ENCODE results near the gene GFRA1.

GFRA1 gene

GRCh38 chr10:116164291-116164690, 108.7 kb downstream of the GFRA1 start:
- TF ChIP-seq CTCF (IDR thresholded peaks at IDR 0.05; ENCODE audit: borderline replicate concordance, insufficient read depth, low read depth, low read length): no peak

GRCh38 chr10:116163333-116164131, 109.5 kb downstream of the GFRA1 start:
- TF ChIP-seq CTCF (IDR thresholded peaks at IDR 0.05; ENCODE audit: borderline replicate concordance, insufficient read depth, low read depth, low read length): no peak

More at GRCh38 chr10:116164291-116164690, 108.7 kb downstream of the GFRA1 start:
- H3K4me3 ChIP-seq (ENCODE audit: low read depth, low read length): no peak overlapping the region

GRCh38 chr10:116162851-116163250, 110.2 kb downstream of the GFRA1 start:
- no peak overlapping the region for H3K4me3 ChIP-seq (ENCODE audit: low read depth, low read length)
- no peak for TF ChIP-seq CTCF (IDR thresholded peaks at IDR 0.05; ENCODE audit: borderline replicate concordance, insufficient read depth, low read depth, low read length)

More at GRCh38 chr10:116163333-116164131, 109.5 kb downstream of the GFRA1 start:
- H3K4me3 ChIP-seq (ENCODE audit: low read depth, low read length): no peak overlapping the region

- no peak for TF ChIP-seq CTCF (IDR thresholded peaks at IDR 0.05; ENCODE audit: borderline replicate concordance, insufficient read depth, low read depth, low read length)
- H3K4me3 ChIP-seq (ENCODE audit: low read depth, low read length): no peak overlapping the region
These were observed 112.7 kb downstream of the GFRA1 start for GRCh38 chr10:116160271-116160670.

- no peak overlapping the region for H3K4me3 ChIP-seq (ENCODE audit: low read depth, low read length)
- no peak for TF ChIP-seq CTCF (IDR thresholded peaks at IDR 0.05; ENCODE audit: borderline replicate concordance, insufficient read depth, low read depth, low read length)
These were observed 113.8 kb downstream of the GFRA1 start for GRCh38 chr10:116159197-116159596.

GRCh38 chr10:116158036-116158435, 115.0 kb downstream of the GFRA1 start:
- no peak for TF ChIP-seq CTCF (IDR thresholded peaks at IDR 0.05; ENCODE audit: borderline replicate concordance, insufficient read depth, low read depth, low read length)
- H3K4me3 ChIP-seq (ENCODE audit: low read depth, low read length): no peak overlapping the region

- no peak for TF ChIP-seq CTCF (IDR thresholded peaks at IDR 0.05; ENCODE audit: borderline replicate concordance, insufficient read depth, low read depth, low read length)
These were observed 115.5 kb downstream of the GFRA1 start for GRCh38 chr10:116157485-116157884.

More at GRCh38 chr10:116157485-116157884, 115.5 kb downstream of the GFRA1 start:
- H3K4me3 ChIP-seq (ENCODE audit: low read depth, low read length): no peak overlapping the region

Data from GM12875 (cell line).